PC-9 (cell line): ENCODE measurements around the gene SLX4.

Source experiments
- EZH2 ChIP-seq: fragments of 200-600 bp; sonication (generic); IDR thresholded peaks from 2 replicates; pipeline ENCODE4 v1.8.0; 2017; ENCODE audit warnings: antibody characterized with exemption, low read depth
- TF ChIP-seq, protein P1 (sequence below): fragments of 200-600 bp; sonication (generic); conservative IDR thresholded peaks from 2 replicates; pipeline ENCODE4 v1.6.1; 2017; ENCODE audit warnings: mixed run types, antibody characterized with exemption, mild to moderate bottlenecking, moderate library complexity

DNA sequence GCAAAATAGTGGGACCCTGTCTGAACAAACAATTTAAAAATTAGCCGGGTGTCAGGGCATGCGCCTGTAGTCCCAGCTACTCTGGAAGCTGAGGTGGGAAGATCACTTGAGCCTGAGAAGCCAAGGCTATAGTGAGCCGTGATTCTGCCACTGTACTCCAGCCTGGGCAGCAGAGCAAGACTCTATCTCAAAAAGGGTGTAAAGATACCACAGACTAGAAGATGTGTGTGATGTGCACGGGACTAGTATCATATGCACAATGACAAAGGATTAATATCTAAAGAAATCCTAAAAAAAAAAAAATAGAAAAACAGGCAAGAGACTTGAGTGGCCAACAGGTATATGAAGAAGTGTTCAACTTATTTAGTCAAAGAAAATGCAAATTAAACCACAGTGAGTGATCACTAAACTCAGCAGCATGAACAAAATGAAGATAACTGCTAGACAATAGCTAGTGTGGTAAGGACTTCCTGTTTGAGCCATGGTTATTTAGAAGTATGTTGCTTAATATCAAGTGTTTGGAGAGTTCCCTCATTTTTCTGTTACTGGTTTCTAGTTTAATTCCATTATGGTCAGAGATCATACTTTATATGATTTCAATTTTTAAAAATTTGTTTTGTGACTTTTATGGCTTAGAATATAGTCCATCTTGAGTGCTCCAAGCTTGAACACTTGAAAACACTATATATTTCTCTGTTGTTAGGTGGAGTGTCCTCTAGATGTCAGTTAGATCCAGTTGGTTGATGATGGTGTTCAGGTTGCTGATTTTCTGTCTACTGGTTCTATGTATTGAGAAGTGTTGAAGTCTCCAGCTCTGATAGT, 14.7 kb upstream of the SLX4 start:
- TF ChIP-seq, protein P1, sequence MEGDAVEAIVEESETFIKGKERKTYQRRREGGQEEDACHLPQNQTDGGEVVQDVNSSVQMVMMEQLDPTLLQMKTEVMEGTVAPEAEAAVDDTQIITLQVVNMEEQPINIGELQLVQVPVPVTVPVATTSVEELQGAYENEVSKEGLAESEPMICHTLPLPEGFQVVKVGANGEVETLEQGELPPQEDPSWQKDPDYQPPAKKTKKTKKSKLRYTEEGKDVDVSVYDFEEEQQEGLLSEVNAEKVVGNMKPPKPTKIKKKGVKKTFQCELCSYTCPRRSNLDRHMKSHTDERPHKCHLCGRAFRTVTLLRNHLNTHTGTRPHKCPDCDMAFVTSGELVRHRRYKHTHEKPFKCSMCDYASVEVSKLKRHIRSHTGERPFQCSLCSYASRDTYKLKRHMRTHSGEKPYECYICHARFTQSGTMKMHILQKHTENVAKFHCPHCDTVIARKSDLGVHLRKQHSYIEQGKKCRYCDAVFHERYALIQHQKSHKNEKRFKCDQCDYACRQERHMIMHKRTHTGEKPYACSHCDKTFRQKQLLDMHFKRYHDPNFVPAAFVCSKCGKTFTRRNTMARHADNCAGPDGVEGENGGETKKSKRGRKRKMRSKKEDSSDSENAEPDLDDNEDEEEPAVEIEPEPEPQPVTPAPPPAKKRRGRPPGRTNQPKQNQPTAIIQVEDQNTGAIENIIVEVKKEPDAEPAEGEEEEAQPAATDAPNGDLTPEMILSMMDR: no peak
- no peak for TF ChIP-seq EZH2
